ENCODE results near the gene PADI3.

Gene PADI3

DNA sequence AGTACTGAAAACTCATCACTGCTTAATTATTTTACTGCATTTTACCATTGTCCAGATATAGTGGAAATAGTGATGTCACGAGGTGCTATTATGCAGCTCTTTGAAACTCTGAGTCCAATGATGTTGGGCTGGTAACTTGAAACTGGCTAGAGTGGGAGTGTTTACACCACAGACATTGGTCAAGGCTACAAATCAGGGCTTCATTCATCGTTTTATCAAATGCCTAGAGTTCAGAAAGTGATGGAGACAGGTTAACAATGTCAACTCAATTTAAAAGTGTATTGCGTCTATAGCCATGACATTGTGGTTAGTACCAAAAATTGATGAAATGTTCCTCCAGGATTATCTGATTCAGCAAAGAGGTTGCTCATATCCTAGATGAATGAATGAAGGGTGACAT lies 31.3 kb upstream of the PADI3 start:
- no peak for TF ChIP-seq TAF1 (IDR thresholded peaks at IDR 0.05; ENCODE audit: borderline replicate concordance, insufficient read depth, low read length)
- TF ChIP-seq POLR2AphosphoS5 (IDR thresholded peaks at IDR 0.05; ENCODE audit: low read depth, low read length), result no peak
- TF ChIP-seq SIN3A (IDR thresholded peaks at IDR 0.05; ENCODE audit: borderline replicate concordance, insufficient read depth, low read length), result no peak
- no peak for TF ChIP-seq FOXP2 (optimal IDR thresholded peaks at IDR 0.05; ENCODE audit: borderline replicate concordance, extremely low read depth, extremely low read length, insufficient read depth)
- TF ChIP-seq REST (IDR thresholded peaks at IDR 0.05; ENCODE audit: insufficient read depth in 1 of 2, low read depth in 2 of 2, low read length in 2 of 2), result no peak

DNA sequence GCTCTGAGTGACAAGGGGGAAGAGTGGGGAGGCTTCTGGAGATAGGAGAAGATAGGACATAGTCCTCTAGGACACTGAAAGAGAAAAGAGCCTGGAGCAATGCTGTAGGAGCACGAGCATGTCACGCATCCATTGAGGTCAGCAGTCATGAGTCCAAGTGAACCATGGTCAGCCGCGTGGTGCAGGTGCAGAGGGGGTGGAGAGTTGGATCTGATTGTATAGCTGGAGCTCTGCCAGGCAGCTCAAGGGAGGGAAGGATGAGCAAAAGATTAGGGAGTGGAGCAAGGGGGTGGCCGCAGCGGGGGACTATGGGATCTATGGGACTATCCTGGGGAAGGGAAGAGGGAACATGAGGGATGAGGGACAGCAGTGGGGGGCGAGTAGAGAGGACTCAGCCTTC lies 30.0 kb upstream of the PADI3 start:
- no peak for TF ChIP-seq TAF1 (IDR thresholded peaks at IDR 0.05; ENCODE audit: borderline replicate concordance, insufficient read depth, low read length)
- no peak for TF ChIP-seq REST (IDR thresholded peaks at IDR 0.05; ENCODE audit: insufficient read depth in 1 of 2, low read depth in 2 of 2, low read length in 2 of 2)
- TF ChIP-seq SIN3A (IDR thresholded peaks at IDR 0.05; ENCODE audit: borderline replicate concordance, insufficient read depth, low read length), result no peak
- TF ChIP-seq FOXP2 (optimal IDR thresholded peaks at IDR 0.05; ENCODE audit: borderline replicate concordance, extremely low read depth, extremely low read length, insufficient read depth), result no peak
- no peak for TF ChIP-seq POLR2AphosphoS5 (IDR thresholded peaks at IDR 0.05; ENCODE audit: low read depth, low read length)

DNA sequence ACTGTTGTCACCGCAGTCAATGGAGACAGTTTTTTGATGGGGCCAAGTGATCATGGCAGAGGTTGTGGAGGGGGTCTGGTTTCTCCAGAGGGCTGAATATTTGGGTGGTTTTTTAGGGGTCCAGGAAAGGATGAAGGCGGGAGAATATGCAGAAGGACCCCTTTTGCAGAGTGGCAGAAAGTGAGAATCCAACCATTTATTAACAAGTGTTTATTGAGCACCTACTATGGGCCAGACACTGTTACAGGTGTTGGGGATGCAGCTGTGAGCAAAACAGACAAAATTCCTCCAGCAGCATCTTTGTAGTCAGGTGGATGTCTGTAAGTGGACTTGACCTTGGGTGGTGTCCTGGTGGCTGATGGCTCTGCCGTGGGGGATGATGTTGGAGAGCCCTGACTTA lies 28.6 kb upstream of the PADI3 start:
- TF ChIP-seq TAF1 (IDR thresholded peaks at IDR 0.05; ENCODE audit: borderline replicate concordance, insufficient read depth, low read length) (no peak), REST (IDR thresholded peaks at IDR 0.05; ENCODE audit: insufficient read depth in 1 of 2, low read depth in 2 of 2, low read length in 2 of 2) (no peak), SIN3A (IDR thresholded peaks at IDR 0.05; ENCODE audit: borderline replicate concordance, insufficient read depth, low read length) (no peak), POLR2AphosphoS5 (IDR thresholded peaks at IDR 0.05; ENCODE audit: low read depth, low read length) (no peak), FOXP2 (optimal IDR thresholded peaks at IDR 0.05; ENCODE audit: borderline replicate concordance, extremely low read depth, extremely low read length, insufficient read depth) (no peak)

DNA sequence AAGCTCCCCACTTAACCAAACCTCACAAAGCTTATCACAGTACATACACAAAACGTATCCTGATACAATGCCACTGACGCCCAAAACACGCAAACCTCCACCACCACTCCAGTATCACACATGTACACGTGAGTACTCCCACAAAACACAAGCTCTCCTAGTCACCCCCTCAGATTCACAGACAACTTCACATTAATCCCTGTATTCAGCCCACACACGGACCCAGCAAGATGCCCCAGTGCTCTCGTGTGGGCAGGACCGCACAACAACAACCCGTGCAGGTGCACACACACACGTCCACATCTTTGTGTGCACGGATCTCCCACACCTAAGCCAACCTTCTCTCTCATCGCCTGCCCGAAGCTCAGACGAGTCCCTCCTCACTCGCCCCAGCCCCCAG lies 26.3 kb upstream of the PADI3 start:
- TF ChIP-seq POLR2AphosphoS5 (IDR thresholded peaks at IDR 0.05; ENCODE audit: low read depth, low read length) (no peak), FOXP2 (optimal IDR thresholded peaks at IDR 0.05; ENCODE audit: borderline replicate concordance, extremely low read depth, extremely low read length, insufficient read depth) (no peak), TAF1 (IDR thresholded peaks at IDR 0.05; ENCODE audit: borderline replicate concordance, insufficient read depth, low read length) (no peak), REST (IDR thresholded peaks at IDR 0.05; ENCODE audit: insufficient read depth in 1 of 2, low read depth in 2 of 2, low read length in 2 of 2) (no peak), SIN3A (IDR thresholded peaks at IDR 0.05; ENCODE audit: borderline replicate concordance, insufficient read depth, low read length) (no peak)

DNA sequence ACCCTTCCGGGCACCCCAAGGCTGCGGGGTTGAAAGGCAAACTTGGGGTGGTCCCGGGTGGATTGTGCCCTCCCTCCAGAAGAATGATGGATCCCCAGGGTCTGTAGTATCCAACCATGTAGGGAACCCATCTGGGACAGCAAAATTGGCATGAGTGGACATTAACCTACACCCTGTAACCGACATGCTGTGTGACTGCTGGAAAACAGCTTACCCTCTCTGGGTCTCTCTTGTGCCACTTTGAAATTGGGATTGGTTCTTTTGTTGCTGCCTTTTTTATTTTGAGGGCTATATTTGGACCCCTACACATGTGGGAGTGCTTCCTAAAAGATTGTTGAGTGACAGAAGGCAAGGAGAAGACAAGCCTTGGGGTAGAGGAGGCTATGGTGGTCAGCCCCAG lies 24.5 kb upstream of the PADI3 start:
- TF ChIP-seq TAF1 (IDR thresholded peaks at IDR 0.05; ENCODE audit: borderline replicate concordance, insufficient read depth, low read length), result no peak
- TF ChIP-seq POLR2AphosphoS5 (IDR thresholded peaks at IDR 0.05; ENCODE audit: low read depth, low read length), result no peak
- no peak for TF ChIP-seq REST (IDR thresholded peaks at IDR 0.05; ENCODE audit: insufficient read depth in 1 of 2, low read depth in 2 of 2, low read length in 2 of 2)
- no peak for TF ChIP-seq SIN3A (IDR thresholded peaks at IDR 0.05; ENCODE audit: borderline replicate concordance, insufficient read depth, low read length)
- no peak for TF ChIP-seq FOXP2 (optimal IDR thresholded peaks at IDR 0.05; ENCODE audit: borderline replicate concordance, extremely low read depth, extremely low read length, insufficient read depth)

Data from PFSK-1 (cell line).